ENCODE results near the gene PCNA.
A peak's percentile ranks its signal among the peaks of the same experiment; 100 is the strongest.
"Not testable (repeated sequence)": the region's sequence is repeated elsewhere in the genome, so short reads cannot be mapped to it uniquely, and the experiment has no call there.

Gene PCNA

DNA sequence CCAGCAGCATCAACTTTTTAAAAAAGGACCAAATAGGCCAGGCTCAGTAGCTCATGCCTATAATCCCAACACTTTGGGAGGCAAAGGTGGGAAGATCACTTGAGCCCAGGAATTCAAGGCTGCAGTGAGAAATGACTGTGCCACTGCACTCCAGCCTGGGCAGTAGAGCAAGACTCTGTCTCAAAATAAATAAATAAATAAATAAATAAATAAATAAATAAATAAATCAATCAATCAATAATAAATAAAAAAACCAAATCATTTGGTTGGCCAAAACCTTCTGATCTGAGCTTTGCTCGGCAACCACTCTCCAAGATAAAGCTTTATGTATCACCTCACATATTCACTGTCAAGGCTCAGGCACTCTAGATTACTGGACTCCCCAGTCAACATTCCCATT is 20.7 kb downstream of the PCNA start:
- DNase-seq (ENCODE audit: low read depth, low spot score): not testable (repeated sequence)

DNA sequence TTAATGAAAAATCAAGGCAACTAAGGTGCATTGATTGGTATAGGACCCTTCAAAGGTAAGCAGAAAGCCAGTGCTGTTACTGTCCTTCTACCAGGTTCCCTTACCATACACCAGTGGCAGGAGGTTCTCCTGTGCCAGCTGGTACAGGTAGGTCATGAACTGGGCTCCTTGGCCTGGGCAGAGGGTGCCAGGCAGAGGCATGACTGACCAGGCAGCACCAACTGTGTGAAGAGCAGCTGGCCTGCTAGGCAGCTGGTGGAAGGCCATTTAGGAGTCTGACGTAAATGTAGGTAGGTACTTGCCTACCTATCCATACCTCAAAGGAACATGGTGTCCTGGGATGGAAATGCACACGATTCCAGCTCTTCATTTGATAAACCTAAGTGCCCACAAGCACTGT is 23.3 kb downstream of the PCNA start:
- no peak for DNase-seq (ENCODE audit: low read depth, low spot score)

DNA sequence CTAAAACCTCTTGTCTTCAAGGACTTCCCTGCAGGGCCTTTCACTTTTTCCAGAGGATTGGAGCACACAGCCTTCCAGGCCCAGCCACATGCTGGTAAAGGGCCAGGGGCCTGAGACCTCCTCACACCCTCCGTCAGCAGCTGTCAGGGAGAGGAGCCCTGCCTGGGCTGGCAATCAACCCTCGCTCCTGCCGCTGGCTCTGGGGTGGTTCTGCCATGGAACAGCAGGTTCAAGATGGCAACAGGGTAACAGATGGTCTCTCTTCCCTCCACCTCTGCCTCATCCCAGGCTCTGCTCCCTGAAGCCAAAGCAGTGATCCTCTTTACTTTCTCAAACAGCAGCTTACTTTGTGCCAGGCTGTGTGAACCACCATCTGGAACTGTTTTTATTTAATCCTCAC is 23.8 kb downstream of the PCNA start:
- no peak for DNase-seq (ENCODE audit: low read depth, low spot score)

DNA sequence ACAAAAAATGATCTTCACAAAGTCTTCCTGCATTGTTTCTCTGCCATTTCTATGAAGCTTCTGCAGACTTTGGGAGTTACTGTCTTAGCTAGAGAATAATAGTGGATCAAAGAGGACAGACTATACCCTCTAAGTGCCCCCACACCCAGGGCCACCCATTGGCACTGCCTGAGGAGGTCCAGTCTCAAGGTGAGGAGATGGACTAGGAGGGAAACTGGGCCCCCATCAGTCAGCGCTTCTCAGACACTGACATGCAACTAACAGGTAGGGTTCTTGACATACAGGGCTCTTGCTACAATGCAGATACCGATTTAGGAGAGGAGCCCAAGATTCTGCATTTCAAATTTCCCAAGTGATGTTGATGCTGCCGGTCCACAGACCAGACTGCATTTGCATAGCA is 24.3 kb downstream of the PCNA start:
- no peak for DNase-seq (ENCODE audit: low read depth, low spot score)

DNA sequence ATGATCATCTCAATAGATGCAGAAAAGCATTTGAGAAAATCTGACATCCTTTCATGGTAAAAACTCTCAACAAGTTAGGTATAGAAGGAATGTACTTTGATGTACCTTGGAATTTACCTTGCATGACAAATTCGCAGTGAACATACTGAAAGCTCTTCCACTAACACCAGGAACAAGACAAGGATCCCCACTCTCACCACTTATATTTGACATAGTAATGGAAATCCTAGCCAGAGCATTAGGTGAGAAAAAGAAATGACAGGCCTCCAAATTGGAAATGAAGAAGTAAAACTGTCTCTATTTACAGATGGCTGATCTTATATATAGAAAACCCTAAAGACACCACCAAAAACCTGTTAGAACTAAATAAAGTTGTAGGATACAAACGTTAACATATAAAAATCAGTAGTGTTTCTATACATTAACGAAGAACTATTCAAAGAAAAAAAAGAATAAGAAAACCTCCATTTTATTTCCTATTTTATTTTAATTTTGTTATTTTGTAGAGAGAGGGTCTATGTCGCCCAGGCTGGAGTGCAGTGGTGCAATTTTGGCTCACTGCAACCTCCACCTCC is 26.9 kb downstream of the PCNA start:
- DNase-seq (ENCODE audit: low read depth, low spot score): no peak

DNA sequence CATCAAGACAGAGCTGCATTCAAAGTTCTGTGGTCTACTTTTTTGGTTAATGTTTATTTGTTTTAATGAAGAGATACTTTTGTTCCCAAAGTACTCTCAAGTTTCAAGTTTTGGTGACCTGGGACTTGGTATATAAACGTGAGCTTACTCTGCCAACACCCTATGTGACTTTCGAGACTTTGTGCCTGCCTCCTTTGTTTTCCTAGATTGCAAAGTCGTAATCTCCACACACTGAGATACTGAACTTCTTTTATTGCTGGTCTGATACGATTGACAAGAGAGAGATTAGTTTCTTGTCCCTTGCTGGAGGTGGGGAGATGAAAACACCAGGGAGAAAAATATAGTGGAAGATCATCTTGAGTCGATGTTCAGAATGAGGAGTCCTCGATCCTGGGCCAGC is 27.9 kb downstream of the PCNA start:
- no peak for DNase-seq (ENCODE audit: low read depth, low spot score)

DNA sequence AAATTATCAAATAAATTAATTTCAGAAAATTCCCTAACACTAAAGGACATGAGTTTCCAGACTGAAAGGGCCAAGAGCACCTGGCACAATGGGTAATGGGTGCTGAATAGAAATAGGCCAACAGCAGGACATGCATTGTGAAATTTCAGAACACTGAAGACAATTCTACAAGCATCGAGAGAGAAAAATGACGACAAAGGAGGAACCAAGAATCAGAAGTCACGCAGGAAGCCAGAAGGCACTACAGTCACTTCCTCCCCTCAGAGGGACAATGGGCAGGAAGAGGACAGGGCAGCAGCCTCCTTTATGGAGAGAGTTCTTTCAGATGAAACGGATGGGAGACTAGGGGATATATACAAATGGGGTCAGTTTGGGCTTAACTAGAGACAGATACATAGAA is 29.6 kb downstream of the PCNA start:
- DNase-seq (ENCODE audit: low read depth, low spot score): no peak

DNA sequence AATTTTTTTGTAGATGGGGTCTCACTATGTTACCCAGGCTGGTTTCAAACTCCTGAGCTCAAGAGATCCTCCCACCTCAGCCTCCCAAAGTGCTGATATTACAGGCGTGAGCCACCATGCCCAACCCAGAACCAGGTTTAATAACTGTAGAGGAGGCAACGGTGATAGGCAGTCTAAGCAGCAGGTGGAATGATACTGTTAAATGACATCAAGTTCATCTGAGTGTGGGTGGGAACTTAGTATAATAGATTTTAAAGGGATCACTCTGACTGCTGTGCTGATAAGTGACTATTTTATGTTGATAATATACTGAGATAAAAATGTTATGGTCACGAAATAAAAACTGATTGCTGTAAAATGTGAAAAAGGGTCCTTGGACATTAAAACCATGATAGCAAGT is 31.1 kb downstream of the PCNA start:
- DNase-seq (ENCODE audit: low read depth, low spot score): no peak

DNA sequence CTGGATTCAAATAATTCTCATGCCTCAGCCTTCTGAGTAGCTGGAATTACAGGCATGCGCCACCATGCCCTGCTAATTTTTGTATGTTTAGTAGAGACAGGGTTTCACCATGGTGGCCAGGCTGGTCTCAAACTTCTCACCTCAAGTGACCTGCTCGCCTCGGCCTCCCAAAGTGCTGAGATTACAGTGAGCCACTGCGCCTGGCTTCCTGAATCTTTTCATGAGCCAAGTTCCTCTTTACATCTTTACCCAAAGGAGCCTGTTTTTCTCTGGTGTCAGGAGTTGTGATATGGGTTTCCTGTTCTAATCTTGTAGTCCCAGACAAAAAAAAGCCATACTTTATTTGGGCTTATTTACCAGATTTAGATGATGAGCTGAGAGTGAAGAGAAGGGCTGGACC is 34.4 kb downstream of the PCNA start:
- DNase-seq (ENCODE audit: low read depth, low spot score): no peak

DNA sequence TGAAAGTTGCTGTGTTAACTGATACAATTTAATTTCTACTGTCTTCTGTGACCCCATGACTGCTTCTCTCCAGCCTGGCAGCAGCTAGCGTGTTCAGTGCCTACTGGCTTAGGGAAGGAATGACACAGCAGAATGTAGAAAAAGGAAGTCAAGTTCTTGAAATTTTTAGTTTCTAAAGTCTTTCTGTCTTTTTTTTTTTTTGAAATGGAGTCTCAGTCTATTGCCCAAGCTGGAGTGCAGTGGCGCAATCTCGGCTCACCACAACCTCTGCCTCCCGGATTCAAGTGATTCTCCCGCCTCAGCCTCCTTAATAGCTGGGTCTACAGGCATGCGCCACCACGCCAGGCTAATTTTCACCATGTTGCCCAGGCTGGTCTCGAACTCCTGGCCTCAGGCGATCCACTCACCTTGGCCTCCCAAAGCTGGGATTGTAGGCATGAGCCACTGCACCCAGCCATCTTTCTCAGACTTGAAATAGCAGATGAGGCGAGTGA is 39.3 kb downstream of the PCNA start:
- DNase-seq (ENCODE audit: low read depth, low spot score): no peak

DNA sequence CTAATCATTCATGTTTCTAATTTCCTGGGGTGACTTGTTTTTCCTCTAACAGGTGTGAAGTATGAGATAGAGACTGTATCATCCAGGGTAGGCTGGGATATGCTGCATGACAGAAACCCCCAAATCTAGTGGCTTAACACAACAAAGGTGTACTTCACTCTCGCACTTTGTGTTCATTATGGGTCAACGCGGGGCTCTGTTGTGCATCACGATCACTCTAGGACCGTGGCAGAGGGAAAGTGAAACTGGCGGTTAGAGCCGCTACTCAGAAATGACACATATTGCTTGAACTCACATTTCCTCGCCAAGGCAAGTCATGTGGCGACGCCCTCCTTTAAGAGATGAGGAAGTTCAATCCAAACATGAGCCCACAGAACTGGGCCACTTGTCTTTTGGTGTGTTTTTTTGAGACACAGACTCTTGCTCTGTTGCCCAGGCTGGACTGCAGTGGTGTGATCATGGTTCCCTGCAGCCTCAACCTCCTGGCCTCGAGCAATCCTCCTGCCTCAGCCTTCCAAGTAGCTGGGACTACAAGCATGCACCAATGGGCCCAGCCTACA is 41.3 kb downstream of the PCNA start:
- DNase-seq (ENCODE audit: low read depth, low spot score): no peak

DNA sequence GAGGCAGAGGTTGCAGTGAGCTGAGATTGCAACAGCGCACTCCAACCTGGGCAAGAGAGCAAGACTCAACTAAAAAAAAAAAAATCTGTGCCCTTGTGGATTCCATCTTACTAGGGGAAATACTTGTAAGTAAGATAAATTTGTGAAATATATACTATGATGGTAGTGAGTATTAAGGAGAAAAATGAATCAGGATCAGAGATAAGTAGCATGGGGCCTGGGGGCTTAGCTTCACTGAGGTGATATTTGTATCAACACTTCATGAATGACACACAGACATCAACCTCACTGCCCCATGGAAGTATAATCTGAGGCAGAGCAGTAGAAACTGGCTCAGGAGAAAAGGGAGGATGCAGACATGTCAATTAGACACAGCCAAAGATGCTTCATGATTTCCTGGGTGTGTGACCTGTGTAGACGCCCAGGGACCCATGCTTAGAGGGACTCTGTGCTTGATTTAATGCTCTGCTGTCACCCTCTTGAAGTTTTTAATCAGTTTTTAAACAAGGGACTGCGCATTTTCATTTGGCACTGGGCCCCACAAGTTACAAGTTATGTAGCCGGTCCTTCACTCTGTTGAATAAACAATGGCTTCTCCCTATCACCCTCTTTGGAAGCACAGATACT is 41.9 kb downstream of the PCNA start:
- DNase-seq (ENCODE audit: low read depth, low spot score): no peak

DNA sequence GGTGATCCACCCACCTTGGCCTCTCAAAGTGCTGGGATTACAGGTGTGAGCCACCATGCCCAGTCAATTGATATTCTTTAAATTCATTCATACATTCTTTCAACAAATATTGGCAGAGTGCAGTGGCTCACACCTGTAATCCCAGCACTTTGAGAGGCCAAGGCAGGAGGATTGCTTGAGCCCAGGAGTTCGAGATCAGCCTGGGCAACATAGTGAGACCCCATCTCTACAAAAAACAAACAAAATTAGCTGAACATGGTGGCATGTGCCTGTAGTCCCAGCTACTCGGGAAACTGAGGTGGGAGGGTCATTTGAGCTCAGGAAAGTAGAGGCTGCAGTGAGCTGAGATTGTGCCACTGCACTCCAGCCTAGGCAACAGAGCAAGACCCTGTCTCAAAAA is 42.8 kb downstream of the PCNA start:
- not testable (repeated sequence) for DNase-seq (ENCODE audit: low read depth, low spot score)

DNA sequence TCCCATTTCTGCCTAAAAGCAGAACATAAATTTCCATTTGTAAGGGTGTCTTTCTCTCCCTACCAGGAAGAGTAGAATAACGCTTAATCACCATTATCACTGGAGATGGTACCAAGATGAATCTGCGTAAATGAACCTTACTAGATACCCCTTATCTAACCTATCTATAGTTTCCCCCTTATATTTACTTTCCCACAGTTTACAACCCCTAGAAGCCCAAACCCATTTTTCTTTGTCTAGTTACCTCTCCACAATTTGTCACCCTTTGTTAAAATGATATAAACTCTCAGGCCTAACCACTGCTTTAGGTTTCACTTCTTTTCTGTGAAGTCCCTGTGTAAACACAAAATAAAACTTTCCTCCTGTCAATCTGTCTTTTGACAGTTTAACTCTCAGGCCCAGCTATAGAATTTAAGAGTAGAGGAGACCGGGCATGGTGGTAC is 45.5 kb downstream of the PCNA start:
- no peak for DNase-seq (ENCODE audit: low read depth, low spot score)

DNA sequence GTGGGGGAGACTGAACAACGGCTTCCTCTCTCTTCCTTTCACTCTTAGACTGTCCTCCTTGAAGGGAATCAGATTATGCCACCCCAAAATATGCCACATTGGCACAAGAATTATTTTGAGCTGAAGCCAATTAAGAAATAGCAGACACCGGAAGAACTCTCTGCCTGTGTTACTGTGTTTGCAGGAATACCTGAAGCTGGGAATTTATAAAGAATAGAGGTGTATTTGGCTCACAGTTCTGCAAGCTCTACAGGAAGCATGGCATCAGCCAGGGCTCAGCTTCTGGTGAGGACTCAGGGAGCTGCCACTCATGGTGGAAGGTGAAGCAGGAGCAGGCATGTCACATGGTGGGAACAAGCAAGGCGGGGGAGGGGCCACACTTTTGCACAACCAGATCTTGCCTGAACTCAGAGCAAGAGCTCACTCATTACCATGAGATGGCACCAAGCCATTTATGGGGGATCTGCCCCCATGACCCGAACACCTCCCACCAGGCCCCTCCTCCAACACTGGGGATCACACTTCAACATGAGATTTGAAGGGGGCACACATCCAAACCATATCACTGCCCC is 46.0 kb downstream of the PCNA start:
- DNase-seq (ENCODE audit: low read depth, low spot score): no peak

DNA sequence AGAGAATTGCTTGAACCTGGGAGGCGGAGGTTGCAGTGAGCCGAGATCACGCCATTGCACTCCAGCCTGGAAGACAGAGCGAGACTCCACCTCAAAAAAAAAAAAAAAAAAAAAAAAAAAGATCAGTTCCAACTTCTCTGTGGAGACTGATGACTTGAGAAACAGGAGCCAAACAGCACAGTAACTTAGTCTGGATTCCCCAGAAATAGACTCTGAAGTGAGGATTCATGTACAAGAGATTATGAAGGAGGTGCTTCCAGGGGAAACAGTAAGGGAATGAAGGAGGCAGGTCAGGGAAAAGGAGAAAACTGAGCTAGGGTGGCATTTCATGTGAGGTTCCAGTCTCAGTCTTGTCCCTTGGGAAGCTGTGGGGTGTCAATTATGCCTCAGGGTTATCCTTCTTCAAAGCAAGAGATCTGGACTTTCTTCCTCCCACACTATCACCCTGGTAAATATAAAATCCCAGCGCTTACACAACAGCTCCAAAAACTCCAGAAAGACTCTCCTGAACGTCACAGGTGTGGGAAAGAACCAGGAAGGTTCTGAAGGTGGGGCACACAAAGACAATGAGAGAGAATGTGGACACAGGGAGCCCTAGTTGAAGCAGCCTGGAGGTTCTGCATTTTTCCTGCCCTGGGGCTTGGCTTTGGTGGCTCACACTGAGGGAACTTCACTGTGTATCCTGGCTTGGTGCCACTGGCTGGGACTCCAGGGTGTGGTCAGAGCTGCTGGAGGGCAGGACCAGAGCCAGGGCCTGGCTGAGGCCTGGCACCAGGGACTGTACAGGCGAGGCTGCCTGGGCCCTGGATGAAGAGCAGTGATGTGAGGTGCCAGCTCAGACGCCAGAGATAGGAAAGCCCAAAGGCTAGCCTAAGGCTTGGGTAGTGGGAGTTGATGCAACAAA is 46.8 kb downstream of the PCNA start:
- peak; percentile 6 for DNase-seq (ENCODE audit: low read depth, low spot score)

DNA sequence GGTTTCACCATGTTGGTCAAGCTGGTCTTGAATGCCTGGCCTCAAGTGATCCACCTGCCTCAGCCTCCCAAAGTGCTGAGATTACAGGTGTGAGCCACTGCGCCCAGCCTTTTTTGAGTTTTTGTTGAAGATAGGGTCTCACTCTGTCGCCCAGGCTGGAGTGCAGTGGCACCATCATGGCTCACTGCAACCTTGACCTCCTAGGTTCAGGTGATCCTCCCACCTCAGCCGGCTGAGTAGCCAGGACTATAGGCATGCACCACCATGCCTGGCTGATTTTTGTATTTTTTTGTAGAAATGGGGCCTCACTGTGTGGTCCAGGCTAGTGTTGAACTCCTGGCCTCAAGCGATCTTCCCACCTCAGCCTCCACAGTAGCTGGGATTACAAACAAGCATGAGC is 47.8 kb downstream of the PCNA start:
- not testable (repeated sequence) for DNase-seq (ENCODE audit: low read depth, low spot score)

DNA sequence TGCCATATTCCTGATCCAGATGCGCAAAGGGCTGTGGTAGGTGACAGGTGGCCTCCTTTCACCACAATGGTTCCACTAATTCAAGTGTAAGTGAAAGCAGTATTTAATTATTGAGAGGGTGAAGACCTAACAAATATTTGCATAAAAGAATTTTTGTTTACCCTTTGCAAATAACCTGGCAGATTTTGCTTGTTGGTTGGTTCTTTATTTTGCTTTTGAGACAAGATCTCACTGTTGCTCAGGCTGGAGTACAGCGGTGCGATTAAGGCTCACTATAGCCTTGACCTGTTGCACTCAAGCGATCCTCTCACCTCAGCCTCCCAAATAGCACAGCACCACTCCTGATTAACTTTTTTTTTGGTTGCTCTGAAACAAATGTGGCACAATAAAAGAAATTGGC is 49.2 kb downstream of the PCNA start:
- DNase-seq (ENCODE audit: low read depth, low spot score): no peak

DNA sequence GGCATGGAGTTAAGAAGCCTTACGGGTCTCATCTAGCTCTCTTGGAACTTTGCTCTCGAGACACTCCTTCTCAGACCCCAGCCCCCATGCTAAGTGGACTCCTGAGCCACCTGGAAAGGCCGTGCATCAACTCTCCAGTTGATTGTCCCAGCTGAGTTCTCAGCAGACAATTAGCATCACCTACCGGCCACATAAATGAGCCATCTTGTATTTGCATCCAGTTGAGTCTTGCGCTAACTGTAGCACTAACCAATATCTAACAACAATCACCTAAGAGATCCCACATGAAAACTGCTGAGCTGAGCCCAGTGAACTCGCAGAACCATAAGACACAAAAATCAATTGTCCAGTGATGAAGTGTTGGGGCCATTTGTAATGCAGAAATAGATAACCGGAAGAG is 49.7 kb downstream of the PCNA start:
- no peak for DNase-seq (ENCODE audit: low read depth, low spot score)

DNA sequence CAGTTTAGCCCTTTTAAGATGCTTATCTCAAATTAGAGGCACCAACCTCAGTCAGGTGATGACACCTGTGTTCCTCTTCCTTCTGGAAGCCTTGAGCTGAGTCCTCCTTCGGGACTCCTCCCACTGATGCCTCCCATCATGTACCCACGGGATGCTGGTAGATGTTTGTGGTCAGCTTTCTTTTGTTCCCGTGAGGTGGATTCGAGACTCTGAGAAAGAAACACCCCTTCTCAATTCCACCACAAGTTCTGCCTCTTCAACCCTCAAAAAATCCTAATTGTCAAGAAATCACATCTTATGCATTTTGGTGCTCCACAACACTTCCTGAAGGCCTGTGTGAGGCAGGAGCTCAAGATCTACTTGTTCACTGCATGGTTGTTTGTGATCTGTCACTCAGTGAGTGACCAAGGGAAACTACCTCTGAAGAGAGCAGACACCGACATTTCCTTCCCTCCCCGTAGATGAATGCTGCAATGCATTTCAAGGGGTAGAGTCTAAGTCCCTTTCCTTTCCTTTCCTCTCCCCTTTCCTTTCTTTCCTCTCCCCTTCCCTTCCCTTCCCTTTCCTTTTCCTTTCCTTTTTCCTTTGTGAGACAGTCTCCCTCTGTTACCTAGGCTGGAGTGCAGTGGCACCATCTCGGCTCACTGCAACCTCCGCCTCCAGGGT is 50.5 kb downstream of the PCNA start:
- DNase-seq (ENCODE audit: low read depth, low spot score): no peak

DNA sequence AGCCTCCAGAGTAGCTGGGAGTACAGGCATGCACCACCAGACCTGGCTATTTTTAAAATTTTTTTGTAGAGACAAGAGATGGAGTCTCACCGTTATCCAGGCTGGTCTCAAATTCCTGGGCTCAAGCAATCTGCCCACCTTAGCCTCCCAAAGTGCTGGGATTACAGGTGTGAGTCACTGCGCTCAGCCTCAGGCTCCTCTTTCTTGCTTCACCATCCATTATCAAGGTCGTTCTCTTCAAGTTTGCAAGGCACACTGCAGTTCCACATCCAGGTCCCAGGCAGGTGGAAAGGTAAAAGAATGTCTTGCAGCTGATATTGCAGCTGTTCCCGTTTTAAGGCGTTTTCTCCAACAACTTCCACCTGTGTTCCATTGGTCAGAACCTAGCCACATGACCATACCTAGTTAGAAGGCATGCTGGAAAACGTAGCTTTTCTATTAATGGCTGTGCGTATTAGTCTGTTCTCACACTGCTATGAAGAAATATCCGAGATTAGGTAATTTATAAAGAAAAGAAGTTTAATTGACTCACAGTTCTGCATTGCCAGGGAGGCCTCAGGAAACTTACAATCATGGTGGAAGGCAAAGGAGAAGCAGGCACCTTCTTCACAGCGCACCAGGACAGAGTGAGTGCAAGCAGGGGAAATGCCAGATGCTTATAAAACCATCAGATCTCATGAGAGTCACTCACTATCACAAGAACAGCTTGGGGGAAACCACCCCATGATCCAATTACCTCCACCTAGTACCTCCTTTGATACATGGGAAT is 51.7 kb downstream of the PCNA start:
- no peak for DNase-seq (ENCODE audit: low read depth, low spot score)

Data from smooth muscle cell of the brain vasculature (primary cell).